Renal cortical epithelial cell (primary cell): ENCODE data around the gene CDC37L1. TPM values are rescaled to one million over a fixed set of nuclear protein-coding genes. Genes with fewer than 3 reads are reported as not detected.
"Not testable (repeated sequence)": the region's sequence is repeated elsewhere in the genome, so short reads cannot be mapped to it uniquely, and the experiment has no call there.

Source experiments
- DNase-seq: peaks from one replicate; pipeline ENCODE4 v3.0.0-alpha.2; 2011; ENCODE audit warnings: low read depth
- total RNA-seq: library from RNA; depleted of rRNA; stranded (reverse); fragments of >200 nt; gene quantifications from 2 replicates; pipeline ENCODE4 v1.2.3, GENCODE V29; 2014

CDC37L1 gene
- total RNA-seq, 1 donor from 2014 or later: 40.6 TPM

DNA sequence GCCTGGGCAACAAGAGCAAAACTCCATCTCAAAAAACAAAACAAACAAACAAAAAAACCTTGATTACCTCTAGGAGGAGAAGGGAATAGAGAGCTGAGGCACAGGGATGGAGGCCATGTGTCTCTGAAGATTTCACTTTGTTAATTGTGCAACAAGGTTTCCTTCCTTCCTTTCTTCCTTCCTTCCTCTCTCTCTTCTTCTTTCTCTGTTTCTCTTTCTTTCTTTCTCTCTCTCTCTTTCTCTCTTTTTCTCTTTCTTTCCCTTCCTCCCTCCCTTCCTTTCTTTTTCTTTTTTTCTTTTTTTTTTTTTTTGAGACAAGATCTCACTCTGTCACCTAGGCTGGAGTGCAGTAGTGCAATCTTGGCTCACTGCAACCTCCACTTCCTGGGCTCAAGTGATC lies 75.2 kb downstream of the CDC37L1 start:
- not testable (repeated sequence) for DNase-seq

DNA sequence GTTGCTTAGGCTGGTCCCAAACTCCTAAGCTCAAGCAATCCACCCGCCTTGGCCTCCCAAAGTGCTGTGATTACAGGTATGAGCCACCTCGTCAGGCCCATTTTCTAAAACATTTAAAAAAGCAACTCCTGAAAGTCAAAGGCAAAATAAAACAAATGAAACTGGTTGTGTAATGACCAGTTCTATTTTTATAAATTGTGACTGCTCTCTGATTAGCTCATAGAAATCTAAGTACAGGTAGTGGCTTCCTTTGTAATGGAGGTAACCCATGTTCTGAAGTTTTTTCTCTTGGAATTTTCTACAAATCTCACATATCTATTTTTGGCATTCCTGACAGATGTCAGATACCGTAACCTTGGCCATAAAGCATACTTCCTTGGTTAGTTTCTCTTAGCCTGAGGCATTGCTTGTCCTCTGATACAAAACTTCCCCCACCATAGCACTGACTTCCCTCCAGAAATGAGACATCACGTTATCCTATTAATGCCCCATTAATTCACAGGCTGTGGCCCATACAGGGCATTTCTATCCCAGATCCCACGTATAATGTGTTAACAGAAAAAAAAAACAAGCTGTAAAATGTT lies 75.7 kb downstream of the CDC37L1 start:
- DNase-seq: peak; percentile 76

- DNase-seq: peak; percentile 89
Measured at GRCh38 chr9:4756420-4756819, 77.1 kb downstream of the CDC37L1 start.

Other genes with a start within 250 kb of the CDC37L1 start
- gene SLC1A1, start 189.1 kb upstream of the CDC37L1 start, total RNA-seq: 39.1 and 39.5 TPM in 2 replicates
- 9.9 and 12.5 TPM in 2 replicates for gene PLPP6, start 17.3 kb upstream of the CDC37L1 start, total RNA-seq
- gene SPATA6L, start 13.1 kb upstream of the CDC37L1 start, total RNA-seq: 3.8 and 7.3 TPM in 2 replicates
- gene AK3, start 61.6 kb downstream of the CDC37L1 start, total RNA-seq: 101 and 148 TPM in 2 replicates
- 12.9 and 18.5 TPM in 2 replicates for gene RCL1, start 113.4 kb downstream of the CDC37L1 start, total RNA-seq